Endothelial cell of umbilical vein (primary cell): ENCODE measurements around the gene JAKMIP3. TPM values are rescaled to one million over a fixed set of nuclear protein-coding genes. Genes with fewer than 3 reads are reported as not detected.

Source experiments
- BruUV-seq: library from RNA; stranded (reverse); fragments of 400-500 nt; replicated peaks from 2 replicates; lab custom pipeline; 2021; lab: Mats Ljungman, UMichigan
- CTCF ChIA-PET: fragments of 300-600, 350-600 bp; sonication (Branson Sonifier 250); formaldehyde crosslinking; loops from one replicate; lab custom pipeline; 2021; ENCODE audit warnings: antibody characterized with exemption, inconsistent platforms; lab: Charles Lee
- POLR2A ChIA-PET: fragments of 300-600, 350-600 bp; sonication (Branson Sonifier 250); formaldehyde crosslinking; loops from one replicate; lab custom pipeline; 2021; ENCODE audit warnings: antibody characterized with exemption, inconsistent platforms; lab: Charles Lee
- DNase-seq: peaks from one replicate; pipeline ENCODE4 v3.0.0-alpha.2; 2011; ENCODE audit warnings: low read depth, low spot score
- FAIRE-seq: peaks from 2 replicates; lab custom pipeline; 2011; peaks lifted over from hg19 to GRCh38; lab: Jason Lieb, UNC
- H2AFZ ChIP-seq: 2 replicates; pipeline ENCODE4 v1.6.0; 2012; ENCODE audit warnings: low read depth, low read length, control low read depth, inconsistent platforms
- H3K27ac ChIP-seq: 2 replicates; pipeline ENCODE4 v1.5.1; 2011; ENCODE audit warnings: low read depth, mild to moderate bottlenecking, control low read depth, low read length, moderate library complexity; ENCODE audit not compliant: insufficient read depth
- H3K27me3 ChIP-seq, 2 experiments: 2 replicates each; pipeline versions ENCODE4 v1.6.0 to v1.6.1; 2011; ENCODE audit warnings: low read length in 2 of 2, mixed read lengths in 1 of 2; ENCODE audit not compliant: control insufficient read depth in 2 of 2, insufficient read depth in 2 of 2
- H3K36me3 ChIP-seq, 2 experiments: 2 replicates in 1 of 2; 3 replicates in 1 of 2; pipeline ENCODE4 v1.5.1; 2011; ENCODE audit warnings: low read length in 2 of 2, mild to moderate bottlenecking in 1 of 2, moderate library complexity in 1 of 2; ENCODE audit not compliant: control insufficient read depth in 2 of 2, insufficient read depth in 2 of 2; ENCODE audit errors: extremely low read depth in 1 of 2
- H3K4me1 ChIP-seq: 3 replicates; pipeline ENCODE4 v1.5.1; 2011; ENCODE audit warnings: mild to moderate bottlenecking, low read length; ENCODE audit not compliant: control insufficient read depth, insufficient read depth; ENCODE audit errors: extremely low read depth
- H3K4me2 ChIP-seq: 2 replicates; pipeline ENCODE4 v1.6.1; 2011; ENCODE audit warnings: low read length, control low read depth, mixed read lengths; ENCODE audit not compliant: insufficient read depth
- H3K4me3 ChIP-seq, 3 experiments: fragments of 200-600 bp in 1 of 3; sonication (generic), shearing (Covaris generic) in 1 of 3; replicated peaks in 1 of 3; 2 replicates each; pipeline ENCODE4 v1.5.1; 2011 to 2016; ENCODE audit warnings: control low read depth in 3 of 3, low read length in 3 of 3, mild to moderate bottlenecking in 2 of 3, inconsistent platforms in 1 of 3, low read depth in 1 of 3, moderate library complexity in 1 of 3; ENCODE audit not compliant: insufficient read depth in 1 of 3
- H3K79me2 ChIP-seq: 2 replicates; pipeline ENCODE4 v1.6.0; 2012; ENCODE audit warnings: low read length, inconsistent platforms; ENCODE audit not compliant: control insufficient read depth, insufficient read depth
- H3K9ac ChIP-seq: replicated peaks from 2 replicates; pipeline ENCODE3; 2011; ENCODE audit warnings: low read length, control low read depth; ENCODE audit not compliant: insufficient read depth; ENCODE audit errors: extremely low read depth
- H3K9me1 ChIP-seq: replicated peaks from 3 replicates; pipeline ENCODE4 v1.6.0; 2011; ENCODE audit warnings: mild to moderate bottlenecking, low read length; ENCODE audit not compliant: control insufficient read depth, insufficient read depth; ENCODE audit errors: extremely low read depth
- H3K9me3 ChIP-seq: replicated peaks from 2 replicates; pipeline ENCODE4 v1.5.1; 2012; ENCODE audit warnings: low read length, inconsistent platforms; ENCODE audit not compliant: control insufficient read depth, insufficient read depth
- H4K20me1 ChIP-seq: replicated peaks from 2 replicates; pipeline ENCODE3; 2011; ENCODE audit warnings: mild to moderate bottlenecking, low read length; ENCODE audit not compliant: control insufficient read depth, insufficient read depth; ENCODE audit errors: extremely low read depth
- CTCF ChIP-seq, 2 donors: IDR thresholded peaks; 1 replicate in 1 of 2; 2 replicates in 1 of 2; pipeline ENCODE4 v1.5.1; 2011; ENCODE audit warnings: low read length in 2 of 2, mild to moderate bottlenecking in 2 of 2, moderate library complexity in 2 of 2, control low read depth in 1 of 2, inconsistent platforms in 1 of 2, low read depth in 1 of 2; ENCODE audit not compliant: insufficient read depth in 1 of 2; ENCODE audit errors: extremely low read depth in 1 of 2
- EZH2 ChIP-seq: IDR thresholded peaks from 2 replicates; pipeline ENCODE4 v1.6.1; 2012; ENCODE audit warnings: borderline replicate concordance, low read depth, mild to moderate bottlenecking, moderate library complexity, low read length, inconsistent platforms; ENCODE audit not compliant: severe bottlenecking
- FOS ChIP-seq: IDR thresholded peaks from 2 replicates; pipeline ENCODE4 v1.6.1; 2011; ENCODE audit warnings: mild to moderate bottlenecking, low read length, moderate library complexity, borderline replicate concordance; ENCODE audit not compliant: insufficient read depth
- GATA2 ChIP-seq: IDR thresholded peaks from 2 replicates; pipeline ENCODE4 v1.7.0; 2011; ENCODE audit warnings: low read depth, mild to moderate bottlenecking, moderate library complexity, mixed read lengths, low read length; ENCODE audit not compliant: insufficient read length, insufficient read depth
- JUN ChIP-seq: IDR thresholded peaks from 2 replicates; pipeline ENCODE4 v1.6.1; 2011; ENCODE audit warnings: borderline replicate concordance, low read depth; ENCODE audit not compliant: insufficient read length, insufficient read depth
- MAX ChIP-seq: IDR thresholded peaks from 2 replicates; pipeline ENCODE4 v1.6.1; 2011; ENCODE audit not compliant: insufficient read depth, insufficient read length
- MYC ChIP-seq: IDR thresholded peaks from one replicate; pipeline ENCODE4 v1.6.1; 2011; ENCODE audit warnings: mild to moderate bottlenecking, low read depth, low read length
- POLR2A ChIP-seq: IDR thresholded peaks from 2 replicates; pipeline ENCODE4 v1.6.1; 2012; ENCODE audit warnings: low read depth, mild to moderate bottlenecking, control low read depth, low read length
- POLR2AphosphoS5 ChIP-seq: IDR thresholded peaks from 2 replicates; pipeline ENCODE4 v1.6.1; 2012; ENCODE audit warnings: low read depth, mild to moderate bottlenecking, control low read depth, low read length, moderate library complexity; ENCODE audit not compliant: insufficient read depth
- dilution Hi-C: fragments of 300-500 bp; cut with MboI; formaldehyde crosslinking; loops from one replicate; pipeline ENCODE4 v1.15.0; 2019; ENCODE audit warnings: low sequenced_read_pairs; ENCODE audit not compliant: extremely low pct_ligation_motif_present
- intact Hi-C: fragments of 100-400 bp; cut with micrococcal nuclease; formaldehyde crosslinking; loops from one replicate; pipeline ENCODE4 v1.10.0; 2022
- polyA plus RNA-seq, 4 experiments: library from polyadenylated mRNA; depleted of rRNA in 3 of 4; stranded (reverse) in 3 of 4; unstranded in 1 of 4; fragments of >200 nt; gene quantifications; 2 replicates each; pipeline versions ENCODE4 v1.2.1 to v1.2.3, GENCODE V29; 2011 to 2012; ENCODE audit warnings: missing spikeins in 1 of 4
- total RNA-seq: library from RNA; stranded (reverse); gene quantifications from 2 replicates; pipeline ENCODE4 v1.2.3, GENCODE V29; 2021

Gene JAKMIP3
- total and polyA plus RNA-seq, 2 donors (not counting 3 experiments of a cell fraction or from before 2014, with no cell fraction given): 0.01 TPM; not detected in 1

- Histone ChIP-seq H3K9ac (no peak overlapping the region), H3K4me3 (no peak overlapping the region), H3K4me1 (no peaks in the 10 kb centered on the region), H2AFZ (no peak overlapping the region), H3K27ac (no peak overlapping the region), H4K20me1 (no peaks in the 10 kb centered on the region), H3K79me2 (no peaks in the 10 kb centered on the region), H3K9me3 (no peaks in the 10 kb centered on the region), H3K27me3 (no peaks in the 10 kb centered on the region), H3K9me1 (no peaks in the 10 kb centered on the region), H3K36me3 (no peaks in the 10 kb centered on the region), H3K4me2 (no peak overlapping the region)
- DNase-seq (no peak), FAIRE-seq (no peak)
- dilution Hi-C loops (no loop called here), intact Hi-C loops (no loop called here)
- ChIA-PET POLR2A (no interaction called here), CTCF (no interaction called here)
- TF ChIP-seq MAX (no peak), MYC (no peak), FOS (no peak), EZH2 (no peak), POLR2AphosphoS5 (no peak), CTCF (IDR thresholded peaks at IDR 0.05; ENCODE audit: extremely low read depth in 1 of 2, insufficient read depth in 1 of 2, low read depth in 1 of 2, low read length in 2 of 2) (no peak), JUN (no peak), POLR2A (no peak), GATA2 (no peak)
- no TSS peak for BruUV-seq
Measured at GRCh38 chr10:132105302-132105995, 39.7 kb downstream of the JAKMIP3 start.
